ENCODE measurements around the gene PDE8A.

PDE8A gene

DNA sequence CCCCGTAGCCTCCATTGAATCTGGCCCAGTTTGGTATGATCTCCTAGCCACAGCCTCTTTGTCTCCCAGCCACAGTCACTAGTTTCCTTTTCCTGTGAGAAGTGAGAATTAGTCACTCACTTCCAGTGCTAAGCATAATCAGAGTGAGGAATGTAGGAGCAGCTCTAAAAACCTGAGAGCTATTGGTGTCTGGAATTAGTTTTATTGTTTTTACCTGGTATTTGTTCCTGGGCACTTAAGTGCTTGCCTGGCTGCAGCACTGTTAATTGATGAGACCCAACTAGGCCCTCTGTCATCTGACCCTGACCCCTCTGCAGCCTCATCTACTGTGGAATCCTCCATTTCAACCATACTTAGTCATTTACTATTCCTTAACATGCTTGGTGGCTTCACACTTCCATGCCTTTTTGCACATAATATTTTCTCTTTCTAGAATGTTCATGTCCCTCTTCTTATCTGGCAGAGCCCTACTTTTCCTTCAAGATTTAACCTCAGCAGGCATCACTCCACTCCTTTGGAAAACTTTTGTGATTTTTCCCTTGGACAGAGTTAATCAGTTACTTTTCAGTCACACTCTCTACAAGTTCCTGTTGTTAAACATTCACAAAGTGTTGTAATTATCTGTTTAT is 48.8 kb downstream of the PDE8A start:
- DNase-seq (ENCODE audit: low read depth in 1 of 2, low spot score in 1 of 2), result no peak

DNA sequence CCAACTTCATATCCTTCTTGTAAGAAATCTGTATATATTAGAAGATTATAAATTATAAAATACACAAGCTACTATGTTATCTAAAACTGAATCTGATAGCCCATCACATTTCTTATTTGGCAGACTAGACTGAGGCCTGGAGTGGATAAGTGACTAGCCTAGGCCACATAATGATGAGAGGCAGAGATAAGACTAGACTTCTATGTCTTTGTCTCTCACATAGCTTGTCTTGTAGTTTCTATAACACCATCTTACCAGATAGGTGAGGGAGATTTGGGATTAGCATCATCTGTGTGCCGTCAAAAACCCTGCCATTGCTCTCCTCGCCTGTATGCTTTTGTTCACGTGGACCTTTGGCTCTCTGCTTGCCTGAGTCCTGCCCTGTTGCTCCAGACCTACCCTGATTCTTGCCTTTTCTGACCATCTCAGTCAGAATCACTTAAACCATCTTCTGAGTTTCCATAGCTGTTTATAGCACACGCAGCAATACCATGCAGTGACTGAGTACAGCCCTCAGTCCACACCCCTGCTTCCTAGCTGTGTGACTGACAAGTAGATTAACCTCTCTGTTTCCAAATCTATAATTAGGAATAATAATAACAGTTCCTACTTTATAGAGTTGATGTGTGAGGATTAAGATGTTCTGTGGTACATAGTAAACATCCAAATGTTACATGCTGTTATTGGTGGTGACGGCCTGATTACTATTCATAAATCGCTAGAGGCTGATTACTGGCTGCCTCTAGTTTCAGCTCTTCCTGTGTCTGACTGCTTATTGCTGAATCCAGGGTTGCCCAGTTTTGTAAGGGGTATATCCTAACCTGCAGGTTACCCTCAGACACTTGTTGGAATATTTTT is 49.7 kb downstream of the PDE8A start:
- no peak for DNase-seq (ENCODE audit: low read depth in 1 of 2, low spot score in 1 of 2)

DNA sequence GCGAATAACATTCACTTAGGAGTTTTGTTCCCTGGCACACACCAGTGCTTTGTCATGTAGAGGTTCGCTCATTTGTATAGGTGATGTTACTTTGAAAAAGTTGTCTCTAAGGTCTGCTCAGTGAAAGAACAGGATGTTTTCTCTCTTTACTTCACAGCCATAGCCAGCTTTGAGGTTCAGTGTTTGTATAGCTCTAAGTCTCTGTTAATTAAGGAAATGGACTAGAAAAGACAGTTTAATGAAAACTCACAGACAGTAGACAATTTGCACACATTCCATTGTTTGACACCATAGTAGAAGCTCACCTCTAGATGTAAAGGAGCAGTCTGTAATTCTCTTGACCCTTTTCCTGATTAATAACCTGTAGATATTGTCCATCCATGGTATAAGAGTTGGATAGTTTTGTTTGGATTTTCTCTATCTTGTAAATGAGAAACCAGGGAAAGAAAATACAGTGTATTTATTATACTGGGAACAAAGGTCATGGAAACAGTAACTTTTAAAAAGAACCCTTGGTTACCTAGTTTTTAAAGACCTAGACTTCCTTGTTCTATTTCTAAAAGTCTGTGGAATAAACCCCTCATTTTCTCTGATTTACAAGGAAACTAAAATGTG is 50.4 kb downstream of the PDE8A start:
- no peak for DNase-seq (ENCODE audit: low read depth in 1 of 2, low spot score in 1 of 2)

DNA sequence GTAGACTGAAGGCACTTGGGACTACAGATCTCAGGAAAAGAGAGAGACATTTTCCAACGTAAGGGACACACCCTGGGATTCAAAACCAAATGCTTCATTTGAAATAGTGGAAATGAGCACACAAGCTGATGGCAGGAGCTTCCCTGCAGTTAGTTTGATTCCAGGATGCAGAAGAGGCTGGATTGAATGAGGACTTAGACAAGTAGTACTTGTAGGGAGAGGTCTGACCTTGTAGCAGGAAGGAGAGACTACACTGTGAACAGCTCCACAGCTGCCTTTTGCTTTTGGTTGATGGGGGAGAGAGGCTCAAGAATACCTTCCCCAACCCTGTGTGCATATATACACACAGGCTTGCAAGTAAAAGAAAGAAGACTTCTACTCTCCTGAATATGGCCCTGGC is 51.5 kb downstream of the PDE8A start:
- DNase-seq (ENCODE audit: low read depth in 1 of 2, low spot score in 1 of 2), result no peak

DNA sequence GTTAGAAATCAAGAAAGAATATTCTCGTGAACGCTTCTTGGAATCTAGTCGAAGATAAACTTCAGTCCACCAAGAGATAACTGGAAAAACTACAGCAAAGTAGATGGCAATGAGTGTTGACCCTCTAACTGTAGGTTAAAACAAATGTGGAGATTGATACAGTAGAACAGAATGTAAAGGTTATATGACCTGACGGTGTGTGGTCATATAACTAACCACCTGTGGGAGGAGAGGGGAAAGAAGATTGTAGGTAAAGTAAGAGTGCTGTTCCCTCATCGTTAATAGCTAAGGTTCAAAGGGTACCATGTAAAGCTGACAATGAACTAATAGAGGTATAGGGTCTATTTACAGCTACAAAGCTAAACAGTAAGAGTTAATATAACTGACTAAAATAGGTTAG is 52.6 kb downstream of the PDE8A start:
- no peak for DNase-seq (ENCODE audit: low read depth in 1 of 2, low spot score in 1 of 2)

DNA sequence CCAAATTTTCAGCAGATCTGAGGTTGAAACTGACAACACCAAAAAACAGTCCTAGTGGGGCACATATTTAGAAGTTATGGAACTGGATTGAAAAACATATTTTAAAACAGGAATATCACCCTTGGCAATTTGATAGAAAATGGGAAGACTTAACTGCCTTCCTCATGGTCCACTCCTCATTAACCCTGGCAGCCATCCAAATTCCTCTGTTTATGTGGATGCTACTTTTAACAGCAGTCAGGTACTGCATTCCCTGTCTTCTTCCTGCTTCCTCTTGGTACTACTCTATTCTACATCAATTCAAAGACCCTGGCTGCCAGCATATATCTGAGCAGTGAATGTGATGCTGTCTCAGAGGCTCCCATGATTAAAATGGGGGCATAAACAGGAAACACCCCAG is 54.3 kb downstream of the PDE8A start:
- no peak for DNase-seq (ENCODE audit: low read depth in 1 of 2, low spot score in 1 of 2)

DNA sequence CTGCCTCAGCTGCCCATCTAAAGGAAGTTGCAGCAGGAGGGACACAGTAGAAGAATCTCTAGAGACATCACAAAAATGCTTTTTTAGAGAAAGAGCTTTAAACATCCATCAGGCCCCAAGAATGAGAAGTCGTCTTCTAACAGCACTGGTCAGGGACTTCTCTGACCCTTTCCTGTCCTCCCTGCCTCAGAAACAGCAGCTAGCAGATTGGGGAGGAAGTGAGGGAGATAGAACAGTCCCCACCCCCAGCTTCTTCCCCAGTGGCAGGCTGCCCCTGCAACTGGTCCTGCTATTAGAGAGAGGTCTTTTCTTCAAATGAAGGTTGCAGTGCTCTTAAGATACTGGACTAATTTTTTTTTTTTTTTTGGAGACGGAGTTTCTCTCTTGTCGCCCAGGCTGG is 55.1 kb downstream of the PDE8A start:
- no peak for DNase-seq (ENCODE audit: low read depth in 1 of 2, low spot score in 1 of 2)

DNA sequence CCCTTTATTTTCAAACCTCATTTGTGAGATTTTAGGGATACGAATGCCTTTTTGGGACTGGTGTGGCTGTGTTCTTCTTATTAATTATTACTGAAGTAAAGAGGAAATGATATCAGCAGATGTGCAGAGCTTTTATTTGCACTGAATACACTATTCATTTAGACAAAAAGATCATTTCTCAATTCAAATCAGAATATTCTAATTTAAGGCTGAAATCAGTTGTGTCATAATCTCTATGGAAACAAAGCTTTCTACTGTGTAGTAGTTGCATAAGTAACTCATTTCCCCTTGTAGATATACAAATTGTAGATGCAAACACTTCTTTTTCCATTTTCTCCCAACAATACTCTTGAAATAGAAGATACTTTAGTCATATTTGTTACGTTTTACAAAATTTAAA is 56.0 kb downstream of the PDE8A start:
- no peak for DNase-seq (ENCODE audit: low read depth in 1 of 2, low spot score in 1 of 2)

DNA sequence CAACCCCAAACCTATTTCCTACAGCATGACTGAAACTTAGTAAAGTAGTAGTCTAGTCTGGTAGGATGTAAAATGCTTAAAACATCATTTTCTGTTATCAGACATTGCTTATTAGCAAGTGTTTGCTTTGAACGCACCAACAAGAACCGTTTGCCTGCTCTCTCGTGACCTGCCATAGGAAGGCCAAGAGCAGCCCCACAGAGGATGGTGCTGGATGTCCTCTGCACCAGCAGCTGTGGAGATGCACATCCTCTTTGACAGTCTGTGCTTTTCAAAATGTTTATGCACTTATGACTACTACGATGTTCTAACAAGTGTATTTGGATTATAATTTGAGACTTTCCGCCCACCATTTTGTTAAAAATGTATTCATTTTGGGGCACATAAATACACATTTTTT is 59.6 kb downstream of the PDE8A start:
- DNase-seq (ENCODE audit: low read depth in 1 of 2, low spot score in 1 of 2), result no peak

DNA sequence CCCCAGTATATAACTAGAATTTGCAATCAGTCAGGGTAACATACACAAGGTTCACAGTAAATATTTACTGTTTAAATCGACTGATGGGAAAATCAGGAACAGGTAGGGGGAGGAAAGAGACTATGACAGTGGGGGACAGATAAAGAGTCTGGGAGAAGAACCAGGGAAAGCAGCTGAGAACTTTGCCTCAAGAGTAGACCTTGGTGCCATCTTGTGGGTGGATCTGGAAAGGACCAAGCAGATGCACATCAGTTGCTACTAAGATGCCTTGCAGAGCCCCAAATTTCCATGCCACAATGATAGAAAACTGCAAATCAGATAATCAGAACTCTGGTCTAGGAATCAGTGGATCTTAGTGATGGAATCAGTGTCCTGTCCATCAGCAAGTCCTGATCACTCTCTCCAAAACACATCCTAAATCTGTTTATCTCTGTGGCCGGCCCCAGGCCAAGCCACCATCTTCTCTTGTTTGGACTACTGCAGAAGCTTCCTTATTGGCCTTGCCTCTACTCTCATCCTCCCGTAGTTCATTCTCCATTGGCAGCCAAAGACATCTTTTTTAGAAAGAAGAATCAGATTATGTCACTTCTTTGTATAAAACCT is 62.7 kb downstream of the PDE8A start:
- no peak for DNase-seq (ENCODE audit: low read depth in 1 of 2, low spot score in 1 of 2)

DNA sequence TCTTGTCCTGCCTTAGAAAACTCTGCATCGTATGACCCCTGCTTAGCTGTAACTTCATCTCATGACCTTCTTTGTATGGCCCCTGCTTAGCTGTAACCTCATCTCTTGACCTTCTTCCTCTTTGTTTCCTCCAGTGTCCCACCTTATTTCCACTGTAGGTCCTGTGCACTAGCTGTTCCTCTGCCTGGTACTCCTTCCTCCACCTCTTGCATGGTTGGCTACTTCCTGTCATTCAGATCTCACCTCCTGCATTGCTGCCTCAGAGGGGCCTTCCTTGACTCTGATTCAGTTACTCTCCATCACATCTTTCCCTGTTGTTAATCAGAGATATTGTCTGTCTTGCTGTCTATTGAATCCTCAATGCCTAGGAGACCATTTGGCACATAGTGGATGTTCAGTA is 63.2 kb downstream of the PDE8A start:
- no peak for DNase-seq (ENCODE audit: low read depth in 1 of 2, low spot score in 1 of 2)

DNA sequence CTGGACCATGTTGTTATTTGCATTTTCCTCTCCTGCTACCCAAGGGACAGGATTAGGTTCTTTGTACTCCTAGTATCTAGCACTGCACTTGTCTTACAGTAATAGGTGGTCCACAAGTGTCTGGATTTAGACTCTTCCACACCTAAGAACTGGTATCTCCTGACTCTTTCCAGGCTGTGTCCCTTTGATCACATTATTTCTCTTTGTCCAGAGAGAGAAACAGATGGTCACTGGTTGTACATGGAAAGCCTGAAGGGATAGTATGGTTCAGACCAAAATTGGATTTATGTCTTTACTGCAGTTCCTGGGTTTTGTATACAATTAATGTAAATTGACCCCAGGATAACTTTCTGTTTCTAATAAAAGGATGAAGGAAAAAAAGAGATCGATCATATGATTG is 64.0 kb downstream of the PDE8A start:
- no peak for DNase-seq (ENCODE audit: low read depth in 1 of 2, low spot score in 1 of 2)

DNA sequence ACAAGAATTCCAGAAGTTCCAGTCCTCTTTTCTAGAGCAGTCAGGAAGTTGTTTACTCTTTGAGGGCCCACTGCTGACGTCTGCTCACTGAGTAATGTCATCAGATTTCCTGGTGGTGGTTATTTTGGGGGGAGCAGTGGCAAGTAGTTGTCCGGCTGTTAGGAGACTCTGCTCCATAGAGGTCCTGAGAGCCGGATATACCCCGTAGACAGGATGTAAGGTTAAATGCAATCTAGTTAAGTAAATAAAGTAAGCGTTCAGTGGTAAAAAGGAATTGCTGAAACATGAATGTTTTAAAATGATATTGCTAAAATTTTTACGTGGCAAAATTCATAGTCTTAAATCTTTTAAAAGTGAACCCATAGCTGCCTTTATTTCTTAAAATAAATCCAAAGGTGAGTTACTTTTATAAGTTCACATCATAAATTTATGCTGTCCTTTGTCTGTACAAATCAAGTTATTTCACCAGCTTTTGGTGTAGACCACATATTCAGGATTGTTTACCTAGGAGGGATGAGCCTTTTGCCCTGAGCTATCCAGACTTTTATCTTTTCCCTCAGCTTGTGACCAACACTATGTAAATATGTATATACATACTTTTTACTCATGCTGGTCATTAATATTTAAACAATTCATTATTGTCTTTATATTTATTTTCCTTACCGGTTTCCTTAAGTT is 65.8 kb downstream of the PDE8A start:
- DNase-seq (ENCODE audit: low read depth in 1 of 2, low spot score in 1 of 2), result no peak

DNA sequence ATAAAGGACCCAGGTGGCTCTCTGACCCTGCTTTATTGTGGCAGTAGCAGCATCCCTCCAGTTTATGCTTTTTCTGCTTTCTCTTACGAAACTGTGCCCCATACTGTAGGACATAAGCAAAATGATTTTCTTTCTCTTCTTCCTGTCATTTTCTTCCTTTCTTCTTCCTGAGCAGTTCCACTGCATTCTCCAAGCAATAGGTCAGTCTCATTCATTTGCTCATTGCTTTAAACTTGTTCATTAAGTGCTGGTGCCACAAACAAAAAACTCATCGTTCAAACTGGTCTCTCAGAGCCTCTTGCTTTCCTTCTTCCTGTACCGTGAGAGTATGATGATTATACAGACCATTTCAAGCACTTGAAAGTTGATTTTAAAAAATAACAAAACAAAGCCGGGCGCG is 66.8 kb downstream of the PDE8A start:
- DNase-seq (ENCODE audit: low read depth in 1 of 2, low spot score in 1 of 2), result no peak

DNA sequence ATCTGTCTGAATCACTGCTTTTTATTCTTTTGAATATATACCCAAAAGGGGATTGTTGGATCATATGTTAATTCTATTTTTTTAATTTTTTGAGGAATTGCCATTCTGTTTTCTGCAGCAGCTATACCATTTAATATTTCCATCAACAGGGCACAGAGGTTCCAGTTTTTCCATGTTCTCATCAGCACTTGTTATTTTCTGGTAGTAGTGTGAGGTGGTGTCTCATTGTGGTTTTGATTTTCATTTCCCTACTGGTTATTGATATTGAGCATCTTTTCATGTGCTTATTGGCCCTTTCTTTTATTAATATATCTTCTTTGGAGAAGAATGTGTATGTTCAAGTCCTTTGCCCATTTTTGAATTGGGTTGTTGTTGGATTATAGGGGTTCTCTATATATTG is 68.1 kb downstream of the PDE8A start:
- DNase-seq (ENCODE audit: low read depth in 1 of 2, low spot score in 1 of 2), result no peak

DNA sequence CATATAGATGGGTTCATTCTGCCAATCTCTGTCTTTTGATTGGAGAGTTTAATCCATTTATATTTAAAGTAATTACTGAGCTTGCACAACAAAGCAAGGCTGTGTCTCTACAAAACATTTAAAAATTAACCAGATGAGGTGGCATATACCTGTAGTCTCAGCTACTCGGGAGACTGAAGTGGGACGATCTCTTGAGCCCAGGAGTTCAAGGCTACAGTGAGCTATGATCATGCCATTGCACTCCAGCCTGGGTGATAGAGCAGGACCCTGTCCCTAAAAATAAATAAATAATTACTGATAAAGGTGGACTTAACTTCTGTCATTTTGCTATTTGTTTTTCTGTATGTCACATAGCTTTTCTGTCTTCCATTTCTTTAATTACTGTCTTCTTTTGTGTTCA is 78.1 kb downstream of the PDE8A start:
- DNase-seq (ENCODE audit: low read depth in 1 of 2, low spot score in 1 of 2), result no peak

DNA sequence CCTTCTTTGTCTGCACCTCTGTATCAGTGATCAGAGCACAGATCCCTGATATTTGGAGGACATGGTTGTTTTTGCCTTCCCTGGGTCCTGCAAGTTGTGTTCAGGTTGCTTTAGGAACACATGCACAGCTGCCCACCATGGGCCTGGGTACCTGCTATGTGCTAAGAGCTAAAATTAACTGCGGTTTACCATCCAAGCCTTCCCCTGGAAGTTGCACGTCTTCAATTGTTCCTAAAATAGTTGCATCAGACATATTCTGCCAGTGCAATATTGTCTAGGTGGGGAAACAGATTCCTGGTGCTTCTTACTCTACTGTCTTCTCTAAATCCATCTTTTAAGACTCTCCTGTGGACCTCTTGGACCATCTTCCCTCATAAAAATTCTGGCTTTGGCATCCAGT is 80.9 kb downstream of the PDE8A start:
- DNase-seq (ENCODE audit: low read depth in 1 of 2, low spot score in 1 of 2), result no peak

DNA sequence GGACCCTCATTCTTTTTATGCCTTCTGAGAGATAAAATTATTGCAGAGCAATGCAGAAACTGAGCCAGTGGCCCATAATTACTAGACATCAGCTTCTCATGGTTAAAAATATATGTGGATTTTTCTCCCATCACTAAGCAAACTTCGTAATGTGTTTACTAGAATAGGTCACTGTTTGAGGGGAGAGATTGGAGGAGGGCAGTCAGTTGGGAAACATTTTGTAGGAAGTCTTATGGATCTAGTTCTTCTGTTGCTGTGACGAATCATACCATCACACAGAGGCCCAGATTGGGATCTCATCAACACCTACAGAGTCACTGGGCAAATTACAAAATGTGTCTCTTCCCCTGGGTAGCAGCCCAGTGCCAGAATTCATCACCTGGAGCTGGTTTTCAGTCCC is 81.4 kb downstream of the PDE8A start:
- DNase-seq (ENCODE audit: low read depth in 1 of 2, low spot score in 1 of 2), result no peak

DNA sequence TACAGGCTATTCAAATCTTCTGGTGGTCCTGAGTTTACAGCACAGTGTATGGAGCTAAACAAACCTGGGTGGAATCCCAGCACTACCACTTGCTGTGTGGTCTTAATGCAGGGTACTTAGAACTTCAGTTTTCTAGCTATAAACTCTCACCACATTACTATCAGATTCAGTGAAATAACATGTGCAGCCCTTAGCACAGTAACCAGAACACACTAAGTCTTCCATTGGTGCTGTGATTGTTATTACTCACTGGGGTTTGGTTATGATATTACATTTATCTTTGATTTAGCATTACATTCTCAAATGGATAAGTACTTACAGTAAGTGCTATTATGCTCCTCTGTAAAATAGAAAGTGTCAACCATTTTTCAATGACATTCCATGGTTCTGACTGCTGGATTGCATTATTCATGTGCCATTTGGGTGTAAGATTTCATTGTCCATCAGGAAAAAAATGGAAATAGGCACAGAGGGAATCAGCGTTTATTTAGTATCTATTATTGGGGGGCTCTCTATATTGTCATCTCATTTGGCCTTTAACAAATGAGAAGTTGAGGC is 81.9 kb downstream of the PDE8A start:
- DNase-seq (ENCODE audit: low read depth in 1 of 2, low spot score in 1 of 2), result no peak

DNA sequence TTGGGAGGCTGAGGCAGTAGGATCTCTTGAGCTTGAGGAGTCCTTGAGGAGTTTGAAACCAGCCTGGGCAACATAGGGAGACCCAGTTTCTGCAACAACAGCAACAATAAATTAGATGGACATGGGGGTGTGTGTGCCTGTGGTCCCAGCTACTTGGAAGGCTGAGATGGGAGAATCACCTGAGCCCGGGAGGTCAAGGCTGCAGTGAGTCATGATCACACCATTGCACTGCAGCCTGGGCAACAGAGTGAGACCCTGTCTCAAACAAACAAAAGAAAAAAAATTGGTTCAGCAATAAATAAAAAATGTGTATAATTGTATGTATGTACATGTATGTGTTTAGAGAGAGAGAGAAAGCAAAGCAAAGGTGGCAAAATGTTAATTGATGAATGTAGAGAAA is 83.1 kb downstream of the PDE8A start:
- DNase-seq (ENCODE audit: low read depth in 1 of 2, low spot score in 1 of 2), result no peak

DNA sequence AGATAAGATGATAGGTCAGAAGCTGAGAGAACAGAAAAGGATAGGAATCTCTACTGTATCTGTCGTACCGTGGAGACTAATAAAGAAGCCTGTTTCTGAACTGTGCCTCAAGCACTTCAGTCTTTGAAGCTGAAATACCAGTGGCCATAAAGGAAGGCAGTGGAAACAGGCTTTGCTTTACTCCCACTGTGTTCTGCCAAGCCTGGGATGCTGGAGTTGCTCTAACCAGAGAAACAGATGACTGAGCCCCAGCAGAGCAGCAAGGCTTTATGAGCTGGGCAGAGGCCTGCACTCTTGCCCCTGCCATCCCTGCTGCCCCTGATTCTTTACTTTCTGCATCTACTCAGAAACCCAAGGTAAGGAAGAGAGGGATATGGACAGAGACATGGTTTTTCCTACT is 89.4 kb downstream of the PDE8A start:
- DNase-seq (ENCODE audit: low read depth in 1 of 2, low spot score in 1 of 2), result no peak
